Bronchial epithelial cell (primary cell): ENCODE measurements around the gene DUSP22. TPM values are rescaled to one million over a fixed set of nuclear protein-coding genes. Genes with fewer than 3 reads are reported as not detected.

Source experiments
- DNase-seq: peaks from one replicate; pipeline ENCODE4 v3.0.0-alpha.2; 2010; ENCODE audit warnings: low read depth
- FAIRE-seq: peaks from 2 replicates; lab custom pipeline; 2011; peaks lifted over from hg19 to GRCh38; lab: Jason Lieb, UNC
- H3K27me3 ChIP-seq: 2 replicates; pipeline ENCODE4 v1.5.1; 2011; ENCODE audit warnings: low read length; ENCODE audit not compliant: control insufficient read depth, insufficient read depth
- H3K36me3 ChIP-seq: 2 replicates; pipeline ENCODE4 v1.5.1; 2011; ENCODE audit warnings: low read length; ENCODE audit not compliant: control insufficient read depth, insufficient read depth
- H3K4me3 ChIP-seq: 2 replicates; pipeline ENCODE4 v1.5.1; 2011; ENCODE audit warnings: mild to moderate bottlenecking, low read depth, low read length, control low read depth
- total RNA-seq: library from RNA; depleted of rRNA; stranded (reverse); fragments of >200 nt; gene quantifications from 2 replicates; pipeline ENCODE4 v1.2.1, GENCODE V29; 2014
- TF ChIP-seq, protein P1 (sequence below): IDR thresholded peaks from 2 replicates; pipeline ENCODE4 v1.5.1; 2011; ENCODE audit warnings: mild to moderate bottlenecking, moderate library complexity, low read length, control low read depth, inconsistent platforms; ENCODE audit not compliant: insufficient read depth, severe bottlenecking

The DUSP22 gene
- total RNA-seq, 1 donor from 2014 or later, result 33.7 TPM

DNA sequence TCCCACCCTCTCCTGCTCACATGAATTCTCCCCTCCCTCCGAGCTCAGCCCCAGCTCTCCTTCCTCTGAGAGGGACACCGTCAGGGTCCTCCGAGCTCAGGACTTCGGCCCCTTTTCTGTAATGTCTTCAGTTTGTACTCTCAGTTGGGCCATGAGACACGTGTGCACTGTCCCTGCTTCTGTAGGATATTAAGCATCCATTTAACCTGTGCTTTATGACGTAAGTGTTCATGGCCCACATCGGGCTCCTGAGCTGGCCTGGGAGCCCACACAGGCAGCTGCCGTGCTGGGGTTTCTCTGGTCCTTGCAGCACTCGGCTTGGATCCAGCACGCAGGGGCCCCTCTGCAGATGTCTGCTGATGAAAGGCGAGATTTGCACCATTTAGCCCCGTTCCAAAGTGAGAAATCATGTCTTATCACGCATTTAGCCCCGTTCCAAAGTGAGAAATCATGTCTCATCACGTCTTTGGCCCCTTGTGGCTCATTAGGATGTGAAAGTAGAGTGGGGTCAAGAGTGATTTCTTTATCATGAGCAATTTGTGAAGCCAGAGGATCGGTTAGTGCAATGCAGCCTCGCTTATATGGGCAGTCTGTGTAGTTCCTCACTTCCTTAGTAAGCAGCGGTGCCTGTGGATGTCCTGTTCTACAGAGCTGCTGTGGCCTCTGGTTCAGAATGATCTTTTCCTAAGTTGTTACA, 25.3 kb downstream of the DUSP22 start:
- H3K27me3 ChIP-seq, result no peaks in the 10 kb centered on the region
- TF ChIP-seq, protein P1, sequence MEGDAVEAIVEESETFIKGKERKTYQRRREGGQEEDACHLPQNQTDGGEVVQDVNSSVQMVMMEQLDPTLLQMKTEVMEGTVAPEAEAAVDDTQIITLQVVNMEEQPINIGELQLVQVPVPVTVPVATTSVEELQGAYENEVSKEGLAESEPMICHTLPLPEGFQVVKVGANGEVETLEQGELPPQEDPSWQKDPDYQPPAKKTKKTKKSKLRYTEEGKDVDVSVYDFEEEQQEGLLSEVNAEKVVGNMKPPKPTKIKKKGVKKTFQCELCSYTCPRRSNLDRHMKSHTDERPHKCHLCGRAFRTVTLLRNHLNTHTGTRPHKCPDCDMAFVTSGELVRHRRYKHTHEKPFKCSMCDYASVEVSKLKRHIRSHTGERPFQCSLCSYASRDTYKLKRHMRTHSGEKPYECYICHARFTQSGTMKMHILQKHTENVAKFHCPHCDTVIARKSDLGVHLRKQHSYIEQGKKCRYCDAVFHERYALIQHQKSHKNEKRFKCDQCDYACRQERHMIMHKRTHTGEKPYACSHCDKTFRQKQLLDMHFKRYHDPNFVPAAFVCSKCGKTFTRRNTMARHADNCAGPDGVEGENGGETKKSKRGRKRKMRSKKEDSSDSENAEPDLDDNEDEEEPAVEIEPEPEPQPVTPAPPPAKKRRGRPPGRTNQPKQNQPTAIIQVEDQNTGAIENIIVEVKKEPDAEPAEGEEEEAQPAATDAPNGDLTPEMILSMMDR, result no peak
- peak; percentile 62 for DNase-seq
- no peak overlapping the region for H3K4me3 ChIP-seq
- peaks cover 1% of the 10 kb centered on the region for H3K36me3 ChIP-seq
- peak; percentile 75 for FAIRE-seq

GRCh38 chr6:318243-318890, 26.1 kb downstream of the DUSP22 start:
- no peaks in the 10 kb centered on the region for H3K27me3 ChIP-seq
- FAIRE-seq, result no peak
- no peak for DNase-seq
- H3K4me3 ChIP-seq, result no peak overlapping the region
- TF ChIP-seq, protein P1, result no peak
- H3K36me3 ChIP-seq, result peaks cover 1% of the 10 kb centered on the region

DNA sequence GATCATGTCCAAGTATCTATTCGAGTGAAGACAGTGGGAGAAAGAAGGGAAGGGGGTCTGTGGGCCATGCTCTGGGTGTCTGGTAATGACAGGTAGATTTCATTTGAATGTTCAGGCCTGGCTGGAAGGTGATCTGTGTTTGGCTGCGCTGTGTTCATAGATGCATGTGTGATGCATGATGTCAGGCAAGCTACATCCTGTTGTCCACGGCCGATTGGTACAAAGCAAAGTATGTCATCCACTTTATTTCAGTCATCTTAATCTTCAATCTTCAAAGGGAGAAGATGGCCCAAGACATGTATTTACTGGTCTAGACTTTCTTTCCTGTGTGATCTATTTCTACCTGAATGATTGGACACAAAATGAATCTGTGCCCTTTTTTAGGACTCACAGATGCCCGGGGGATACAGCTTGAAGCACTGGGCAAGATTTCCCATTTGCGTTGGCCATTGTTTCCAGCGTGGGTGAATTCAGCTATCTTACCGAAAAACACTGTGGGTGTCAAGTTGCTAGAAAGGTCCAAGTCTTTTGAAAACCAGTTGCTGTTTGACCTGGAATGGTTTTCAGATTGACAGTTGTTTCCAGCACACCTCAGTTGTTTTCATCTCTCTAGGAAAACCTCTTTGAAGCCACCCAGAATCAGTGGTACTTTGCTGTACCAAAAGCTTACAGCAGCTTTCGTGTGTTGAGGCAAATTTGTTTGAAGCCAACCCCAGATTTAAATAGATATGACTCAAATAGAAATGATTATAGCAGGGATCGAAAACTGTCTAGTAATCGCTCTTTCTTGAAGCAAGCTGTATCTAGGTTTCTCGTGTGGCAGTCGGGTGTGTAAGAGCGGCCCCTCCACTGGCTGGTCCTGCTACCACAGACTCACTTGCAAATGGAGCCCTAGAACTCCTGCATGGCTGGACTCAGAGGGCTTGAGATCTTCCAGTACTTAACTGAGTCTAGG, 27.2 kb downstream of the DUSP22 start:
- Histone ChIP-seq H3K4me3 (no peak overlapping the region), H3K36me3 (peaks cover 1% of the 10 kb centered on the region), H3K27me3 (no peaks in the 10 kb centered on the region)
- DNase-seq (no peak), FAIRE-seq (peak; percentile 40)
- TF ChIP-seq, protein P1, result no peak

GRCh38 chr6:320351-321157, 28.3 kb downstream of the DUSP22 start:
- TF ChIP-seq, protein P1, result no peak
- no peak for DNase-seq
- FAIRE-seq, result peak; percentile 7
- Histone ChIP-seq H3K36me3 (peaks cover 1% of the 10 kb centered on the region), H3K27me3 (no peaks in the 10 kb centered on the region), H3K4me3 (no peak overlapping the region)

- FAIRE-seq, result no peak
- peaks cover 1% of the 10 kb centered on the region for H3K36me3 ChIP-seq
- DNase-seq, result peak; percentile 33
- no peaks in the 10 kb centered on the region for H3K27me3 ChIP-seq
- TF ChIP-seq, protein P1, result no peak
- H3K4me3 ChIP-seq, result no peak overlapping the region
These were observed 28.8 kb downstream of the DUSP22 start for GRCh38 chr6:321158-321438.
